NCI-H146 (cell line): ENCODE data around the gene POC1B.

Experiments
- DNase-seq: peaks from one replicate; lab custom pipeline; 2025; lab: John Stamatoyannopoulos, UW

Gene POC1B

DNA sequence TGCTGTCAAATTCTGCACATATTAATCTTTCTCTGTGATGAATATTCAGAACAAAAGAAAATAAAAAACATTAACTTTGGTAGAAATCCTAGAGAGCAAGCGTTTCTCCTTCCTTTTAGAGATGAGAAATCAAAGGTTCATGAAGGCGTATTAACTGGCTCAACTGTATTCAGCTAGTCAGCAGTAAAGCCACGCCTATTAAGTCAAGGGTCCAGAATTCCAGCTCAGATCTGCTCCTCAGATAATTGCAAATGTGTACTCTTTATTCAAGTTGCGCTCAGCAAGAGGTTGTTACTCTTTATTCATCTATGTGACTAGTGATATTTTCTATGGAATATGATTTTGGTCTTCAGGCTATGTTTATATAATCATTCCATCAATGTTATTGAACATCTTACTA, 13.1 kb upstream of the POC1B start:
- DNase-seq, result no peak

DNA sequence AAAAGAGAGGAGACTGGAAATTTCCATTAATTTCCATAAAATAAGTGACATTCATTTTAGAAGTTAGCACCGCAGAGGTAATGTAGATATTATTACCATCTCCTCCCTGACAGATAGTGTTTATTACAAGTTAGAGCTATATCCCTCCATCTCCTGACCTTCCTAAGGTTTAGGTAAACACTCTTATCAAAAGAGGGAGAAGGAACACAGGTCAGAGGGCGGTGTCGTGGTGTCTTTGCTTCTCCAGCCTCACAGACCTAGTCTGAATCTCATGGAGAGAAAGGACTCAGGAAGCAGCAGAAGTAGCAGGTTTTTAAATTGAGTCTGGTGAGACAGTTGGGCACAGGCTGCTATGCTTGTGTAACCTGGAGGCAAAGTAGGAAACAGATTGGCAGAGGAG, 11.5 kb upstream of the POC1B start:
- no peak for DNase-seq

DNA sequence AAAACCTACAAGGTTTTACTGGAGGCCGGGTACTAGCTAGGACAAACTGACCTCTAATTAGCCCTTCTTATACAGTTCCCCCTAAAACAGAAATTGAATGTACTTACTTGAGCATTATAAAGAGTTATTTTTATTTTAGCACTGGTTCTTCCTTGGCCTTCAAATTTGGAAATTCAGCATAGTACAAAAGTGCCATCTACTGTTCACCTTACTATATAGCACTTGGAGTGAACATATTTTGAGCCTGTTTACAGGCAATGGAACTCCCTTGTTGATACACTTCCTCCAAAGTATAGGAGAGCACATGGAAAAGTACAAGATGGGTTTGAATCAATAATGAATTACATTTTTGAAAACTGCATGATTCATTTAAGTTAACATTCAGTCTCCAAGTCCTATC, 3.9 kb upstream of the POC1B start:
- DNase-seq, result peak; percentile 31

DNA sequence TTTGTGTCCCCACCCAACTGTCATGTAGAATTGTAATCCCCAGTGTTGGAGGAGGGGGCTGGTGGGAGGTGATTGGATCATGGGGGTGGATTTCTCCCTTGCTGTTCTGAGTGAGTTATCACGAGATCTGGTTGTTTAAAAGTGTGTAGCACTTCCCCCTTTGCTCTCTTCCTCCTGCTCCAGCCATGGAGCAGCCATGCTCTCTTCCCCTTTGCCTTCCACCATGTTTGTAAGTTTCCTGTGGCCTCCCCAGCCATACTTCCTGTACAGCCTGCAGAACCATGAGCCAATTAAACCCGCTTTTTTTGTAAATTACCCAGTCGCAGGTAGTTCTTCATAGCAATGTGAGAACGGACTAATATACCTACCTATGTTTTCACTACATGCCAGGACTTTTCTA, 2.6 kb upstream of the POC1B start:
- DNase-seq, result no peak

DNA sequence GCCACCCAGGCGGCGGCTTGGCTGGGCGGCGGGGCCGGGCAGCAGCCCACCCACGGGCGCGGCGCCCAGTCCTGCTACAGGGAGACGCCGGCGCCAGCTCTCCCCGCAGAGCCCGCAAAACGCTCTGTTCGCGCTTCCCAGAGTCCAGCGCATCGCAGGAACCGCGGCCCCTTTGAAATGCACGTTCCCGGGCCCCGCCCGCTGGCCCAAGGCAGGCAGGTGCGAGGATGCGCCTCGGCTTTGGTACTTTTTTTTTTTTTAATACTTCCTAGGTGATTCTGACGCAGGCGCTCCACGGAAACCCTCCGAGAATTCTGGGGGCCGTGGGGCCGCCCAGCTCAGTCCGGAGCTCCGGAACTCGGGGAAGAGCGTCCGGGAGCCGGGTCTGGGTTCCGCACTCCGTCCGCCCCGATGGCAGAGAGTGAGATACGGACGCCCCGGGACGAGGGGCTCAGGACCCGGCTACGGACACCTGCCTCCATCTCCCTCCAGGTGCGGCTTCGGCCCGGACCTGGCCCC, 483 bp downstream of the POC1B start:
- peak; percentile 75 for DNase-seq

DNA sequence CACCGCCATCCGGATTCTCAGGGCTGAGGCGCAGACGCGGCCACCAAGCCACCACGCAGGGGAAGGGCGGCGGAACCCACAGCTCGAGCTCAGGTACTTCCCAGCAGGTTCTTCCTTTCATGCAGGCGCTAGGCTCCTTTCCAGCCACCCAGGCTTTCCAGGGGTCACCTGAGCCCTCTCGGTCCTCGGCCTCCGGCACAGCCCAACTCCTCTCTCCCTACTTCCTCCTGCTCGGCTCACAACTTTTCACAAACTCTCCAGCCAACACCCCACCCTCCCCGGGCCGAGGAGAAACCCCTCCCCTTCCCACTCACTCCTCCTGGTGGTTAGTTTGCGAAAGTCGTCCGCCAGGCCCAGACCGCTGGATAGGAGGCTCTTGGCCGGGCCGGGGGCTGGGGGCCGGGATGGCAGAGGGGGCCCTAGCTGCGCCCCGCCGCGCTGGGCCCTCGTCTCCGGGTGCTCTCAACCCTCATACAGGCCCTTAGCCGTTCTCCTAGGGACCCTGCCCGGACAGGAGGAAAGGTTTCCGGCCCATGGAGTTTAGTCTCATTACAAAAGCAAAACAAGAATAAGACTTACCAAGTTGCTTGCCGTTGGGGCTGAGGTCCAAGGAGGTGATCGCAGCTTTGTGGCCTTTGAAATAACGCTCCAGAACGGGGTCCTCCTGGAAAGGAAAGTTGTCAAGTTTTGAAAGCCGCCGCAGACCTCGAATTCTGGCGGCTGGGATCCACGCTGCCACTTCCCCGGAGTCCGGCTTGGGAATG, 1.1 kb downstream of the POC1B start, which contains the start of gene GALNT4:
TSS of gene GALNT4 (minus strand) at position 256 of the 764 bp plus-strand sequence. CDS start at position 9, 247 bp downstream.
- DNase-seq, result peak; percentile 65

DNA sequence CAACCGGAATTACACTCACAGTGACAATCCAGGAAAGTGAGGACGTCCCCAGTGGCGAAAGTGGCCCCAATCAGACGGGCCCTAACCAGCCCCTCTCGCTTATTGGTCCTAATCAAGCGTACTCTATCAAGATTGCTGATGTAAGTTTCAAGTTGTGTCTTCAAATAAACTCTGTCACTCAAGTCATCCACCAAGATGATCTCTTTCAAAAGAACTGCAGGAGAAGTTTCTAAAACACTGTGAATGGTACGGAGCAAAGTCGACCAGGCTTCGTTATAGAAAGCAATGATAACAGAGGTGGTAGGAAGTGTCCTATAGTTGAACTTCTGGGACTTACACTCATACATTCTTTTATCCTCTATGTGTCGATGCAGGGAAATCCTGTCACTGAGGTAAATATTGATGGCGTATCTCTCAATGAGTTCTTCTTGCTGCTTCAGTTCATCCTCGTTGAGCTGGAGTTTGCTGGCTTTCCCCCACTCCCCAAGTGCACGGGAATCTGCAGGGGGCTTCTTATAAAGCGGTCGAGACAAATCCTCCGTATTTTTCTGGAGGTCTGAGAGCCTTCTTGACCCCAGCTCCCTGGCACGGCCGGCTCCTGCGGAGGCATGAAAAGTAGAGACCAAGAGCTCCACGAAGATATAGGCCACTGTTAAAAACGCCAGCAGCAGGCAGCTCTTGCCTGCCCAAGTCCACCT, 1.9 kb downstream of the POC1B start:
- DNase-seq, result no peak

DNA sequence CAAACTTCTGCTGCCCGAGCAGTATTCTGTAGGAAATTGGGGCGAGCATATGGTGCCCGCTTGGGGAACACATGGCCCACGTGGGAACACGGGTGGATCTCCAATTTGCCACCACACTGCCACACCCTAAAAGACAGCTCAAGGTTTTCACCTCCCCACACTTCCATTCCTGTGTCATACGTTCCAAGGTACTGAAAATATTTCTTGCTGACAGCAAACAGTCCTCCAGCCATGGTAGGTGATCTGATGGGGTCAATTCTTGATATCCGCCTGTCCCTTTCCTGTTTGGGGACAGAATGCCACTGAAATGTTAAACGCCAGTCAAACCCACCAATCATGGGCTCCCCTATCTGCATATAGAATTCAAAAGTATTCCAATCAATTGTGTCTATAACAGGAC, 2.5 kb downstream of the POC1B start:
- no peak for DNase-seq

DNA sequence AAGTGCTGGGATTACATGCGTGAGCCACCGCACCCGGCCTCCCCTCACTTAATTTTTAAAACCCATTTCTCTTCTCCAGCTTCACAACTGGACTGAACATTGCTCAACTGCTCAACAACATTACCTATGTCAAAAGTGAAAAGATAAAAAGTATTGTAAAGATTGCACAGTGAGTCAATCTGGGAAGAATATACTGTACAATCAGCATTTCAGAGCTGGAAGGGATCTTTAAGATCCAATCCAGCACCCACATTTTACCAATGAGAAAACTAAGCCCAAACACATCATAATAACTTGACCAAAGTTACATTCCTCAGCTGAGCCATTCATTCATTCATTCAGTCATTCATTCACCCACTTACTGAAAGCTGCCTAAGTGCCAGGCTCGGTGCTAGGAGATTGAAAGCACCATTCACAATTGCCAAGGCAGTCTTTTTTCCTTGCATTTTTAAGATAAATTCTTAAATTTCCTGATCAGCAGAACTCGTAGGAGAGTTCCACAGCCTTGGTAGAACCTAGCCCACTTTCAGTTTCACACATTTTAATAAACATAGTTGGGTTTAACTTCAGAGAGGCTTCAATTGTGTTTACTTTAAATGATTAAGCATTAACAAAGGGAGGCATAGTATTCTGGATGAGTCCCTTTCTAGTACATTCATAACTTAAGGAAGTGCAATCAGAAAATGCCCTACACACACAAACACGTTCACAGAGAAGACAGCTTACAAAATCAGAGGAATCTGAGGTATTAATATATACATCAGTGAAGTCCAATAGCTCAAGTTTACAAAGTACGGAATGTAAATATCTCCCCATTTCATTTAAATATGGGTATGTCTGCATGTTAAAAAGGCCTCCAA, 4.3 kb downstream of the POC1B start:
- no peak for DNase-seq

DNA sequence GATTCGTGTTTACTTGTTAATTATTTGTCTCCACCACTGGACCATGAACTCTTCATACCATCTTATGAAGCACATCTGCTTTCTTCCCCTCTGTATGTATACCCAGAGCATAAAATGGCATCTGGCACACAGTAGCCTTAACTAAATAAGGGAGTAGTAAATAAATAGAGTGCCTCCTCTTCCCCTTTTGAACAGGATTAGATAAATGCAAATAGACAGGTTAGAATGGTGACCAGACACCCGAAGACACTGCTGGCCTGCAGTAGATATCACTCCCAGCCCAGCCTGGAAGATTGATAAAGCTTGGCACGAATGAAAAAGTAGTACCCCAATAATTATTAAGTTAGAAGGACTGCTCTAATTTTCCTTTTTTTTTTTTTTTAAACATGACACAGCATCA, 8.1 kb downstream of the POC1B start:
- no peak for DNase-seq

DNA sequence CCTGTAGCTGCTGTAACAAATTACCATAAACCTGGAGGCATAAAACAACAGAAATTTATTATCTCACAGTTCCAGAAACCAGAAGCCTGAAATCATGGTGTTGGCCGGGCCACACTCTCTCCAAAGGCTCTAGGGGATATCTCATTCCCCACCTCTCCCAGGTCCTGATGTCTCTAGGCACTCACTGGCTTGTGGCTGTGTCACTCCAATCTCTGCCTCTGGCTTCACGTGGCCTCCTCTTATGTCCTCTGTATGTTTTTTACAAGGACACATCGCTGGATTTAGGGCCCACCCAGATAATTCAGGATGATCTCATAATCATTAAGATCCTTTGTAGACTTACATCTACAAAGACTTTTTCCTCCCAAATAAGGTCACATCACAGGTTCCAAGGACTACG, 9.2 kb downstream of the POC1B start:
- no peak for DNase-seq

DNA sequence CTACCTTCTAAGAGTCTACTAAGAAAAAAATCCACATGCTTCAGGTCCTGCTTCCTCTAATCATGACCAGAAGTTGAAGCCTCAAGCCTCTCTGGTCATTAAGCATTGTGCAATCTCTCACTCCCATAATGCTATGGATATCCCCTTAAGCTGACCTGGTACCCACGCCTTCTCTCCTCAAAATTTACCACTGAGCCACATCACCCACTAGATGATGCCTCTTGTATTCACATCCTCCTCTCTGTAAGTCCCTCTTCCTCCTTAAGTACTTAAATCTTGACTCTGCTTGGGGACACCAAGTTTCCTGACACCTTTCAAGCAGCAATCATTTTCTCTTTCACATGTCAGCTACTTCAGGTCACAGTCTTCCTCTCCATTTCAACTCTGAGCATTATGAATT, 11.1 kb downstream of the POC1B start:
- DNase-seq, result no peak

DNA sequence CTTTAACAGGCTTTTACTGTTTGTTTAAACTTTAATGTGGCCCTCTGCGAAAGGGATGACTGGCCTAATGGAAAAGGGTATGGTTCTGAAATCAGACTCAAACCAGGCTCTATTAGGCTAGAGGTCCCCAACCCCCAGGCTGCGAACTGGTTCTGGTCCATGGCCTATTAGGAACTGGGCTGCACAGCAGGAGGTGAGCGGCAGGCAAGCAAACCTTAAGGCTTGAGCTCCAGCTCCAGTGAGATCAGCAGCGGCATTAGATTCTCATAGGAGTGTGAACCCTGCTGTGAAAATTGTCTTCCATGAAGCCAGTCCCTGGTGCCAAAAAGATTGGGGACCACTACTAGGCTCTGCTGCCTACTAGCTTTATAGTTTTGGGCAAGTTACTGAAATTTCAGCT, 12.3 kb downstream of the POC1B start:
- DNase-seq, result no peak

DNA sequence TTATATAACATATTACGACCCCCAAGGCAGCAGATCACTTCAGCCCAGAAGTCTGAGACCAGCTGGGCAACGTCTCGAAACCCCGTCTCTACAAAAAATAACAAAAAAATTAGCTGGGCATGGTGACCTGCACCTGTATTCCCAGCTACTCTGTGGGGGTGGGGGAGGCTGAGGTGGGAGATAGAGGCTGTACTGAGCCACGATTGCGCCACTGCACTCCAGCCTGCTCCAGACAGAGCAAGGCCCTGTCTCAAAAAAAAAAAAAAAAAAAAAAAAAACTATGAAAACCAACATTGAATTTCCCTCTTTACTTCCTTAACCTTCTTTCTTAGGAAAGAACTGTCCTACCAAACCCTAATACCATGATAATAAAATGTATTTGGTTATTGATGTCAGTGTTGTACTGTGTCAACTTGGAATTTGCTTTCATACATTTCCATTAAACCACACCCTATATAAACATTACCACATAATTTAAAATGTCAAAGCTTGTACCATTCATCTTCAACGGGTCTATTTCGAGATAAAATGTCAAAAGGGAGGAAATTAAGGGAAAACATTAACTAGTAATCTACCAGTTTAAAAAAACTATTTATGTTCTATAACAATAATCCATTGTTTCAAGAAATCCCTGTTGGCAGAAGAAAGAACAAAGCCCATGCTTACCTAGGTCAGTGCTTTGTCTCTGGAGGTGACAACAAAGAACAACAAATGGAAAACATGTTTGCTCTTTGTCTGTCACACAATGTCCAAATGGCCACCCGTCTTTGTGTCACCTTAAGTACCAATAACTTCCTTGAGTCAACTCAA, 18.6 kb downstream of the POC1B start:
- no peak for DNase-seq

DNA sequence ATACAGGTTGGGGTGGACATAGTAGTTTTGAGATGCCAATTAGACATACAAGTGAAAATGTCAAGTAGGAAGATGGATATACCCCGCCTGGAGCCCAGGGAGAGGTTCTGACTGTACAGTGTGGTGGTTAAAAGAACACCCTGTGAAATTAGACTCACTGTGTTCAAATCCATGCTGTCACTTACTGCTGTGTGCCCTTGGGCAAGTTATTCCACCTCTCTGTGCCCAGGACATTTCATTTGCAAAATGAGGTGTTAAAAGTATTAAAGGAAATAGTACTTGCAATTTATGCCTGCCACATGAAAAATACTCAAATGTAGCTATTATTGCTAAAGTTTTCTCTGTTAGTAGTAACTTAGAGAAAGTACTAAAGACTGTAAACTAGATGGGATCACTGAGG, 19.8 kb downstream of the POC1B start:
- no peak for DNase-seq

DNA sequence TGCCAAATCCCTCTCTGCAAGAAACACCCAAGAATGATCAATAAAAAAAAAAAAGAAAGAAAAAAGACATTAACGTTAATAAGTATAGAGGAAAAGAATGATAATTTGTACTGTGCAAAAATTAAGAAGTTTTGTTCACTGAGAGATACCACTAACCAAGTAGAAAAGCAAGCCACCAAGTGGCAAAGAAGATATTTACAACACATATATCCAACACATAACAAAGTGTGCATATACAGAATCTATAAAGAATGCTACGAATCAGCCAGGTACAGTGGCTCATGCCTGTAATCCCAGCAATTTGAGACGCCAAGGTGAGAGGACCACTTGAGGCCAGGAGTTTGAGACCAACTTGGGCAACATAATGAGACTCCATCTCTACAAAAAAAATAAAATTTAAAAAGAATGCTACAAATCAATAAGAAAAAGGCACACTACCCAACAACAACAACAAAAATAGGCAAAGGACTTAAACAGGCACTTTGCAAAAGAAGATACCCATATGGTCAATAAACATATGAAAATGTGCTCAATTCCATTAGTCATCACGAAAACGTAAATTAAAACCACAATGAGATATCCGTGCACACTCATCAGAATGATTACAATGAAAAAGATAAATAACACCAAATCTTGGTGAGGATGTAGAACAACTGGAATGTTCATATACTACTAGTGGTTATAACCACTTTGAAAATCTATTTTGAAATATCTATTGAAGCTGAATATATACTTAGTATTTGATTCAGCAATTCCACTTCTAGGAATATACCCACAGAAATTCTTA, 21.1 kb downstream of the POC1B start:
- no peak for DNase-seq

DNA sequence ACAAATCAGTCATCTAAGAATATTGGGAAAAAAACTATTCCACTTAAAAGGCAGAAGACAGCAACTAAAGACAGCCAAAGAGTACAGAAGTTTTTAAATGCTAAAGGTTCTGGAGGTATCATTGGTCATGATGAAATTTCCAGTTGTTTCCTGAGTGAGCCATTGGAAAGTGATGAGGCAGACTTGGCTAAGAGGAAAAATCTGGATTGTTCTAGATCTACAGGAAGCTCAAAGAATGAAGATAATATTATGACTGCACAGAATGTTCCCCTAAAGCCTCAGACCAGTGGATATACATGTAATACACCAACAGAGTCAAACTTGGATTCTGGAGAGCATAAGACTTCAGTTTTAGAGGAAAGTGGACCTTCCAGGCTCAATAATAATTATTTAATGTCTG, 24.1 kb downstream of the POC1B start:
- DNase-seq, result no peak

DNA sequence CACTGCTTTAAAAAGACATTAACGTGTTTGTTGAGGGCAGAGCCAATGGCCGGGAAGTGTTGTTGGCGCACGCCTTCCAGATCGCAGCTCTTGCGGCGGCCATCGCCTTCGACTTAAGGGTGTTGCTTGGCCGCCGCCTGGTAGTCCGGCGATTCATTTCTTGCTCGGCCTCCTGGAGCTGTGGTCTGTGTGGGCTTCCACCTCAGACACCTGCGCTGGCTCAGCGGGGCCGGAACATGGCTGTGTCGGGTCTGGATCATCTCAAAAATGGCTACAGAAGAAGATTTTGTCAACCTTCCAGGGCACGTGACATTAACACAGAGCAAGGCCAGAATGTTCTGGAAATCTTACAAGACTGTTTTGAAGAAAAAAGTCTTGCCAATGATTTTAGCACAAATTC, 26.0 kb downstream of the POC1B start:
- no peak for DNase-seq

DNA sequence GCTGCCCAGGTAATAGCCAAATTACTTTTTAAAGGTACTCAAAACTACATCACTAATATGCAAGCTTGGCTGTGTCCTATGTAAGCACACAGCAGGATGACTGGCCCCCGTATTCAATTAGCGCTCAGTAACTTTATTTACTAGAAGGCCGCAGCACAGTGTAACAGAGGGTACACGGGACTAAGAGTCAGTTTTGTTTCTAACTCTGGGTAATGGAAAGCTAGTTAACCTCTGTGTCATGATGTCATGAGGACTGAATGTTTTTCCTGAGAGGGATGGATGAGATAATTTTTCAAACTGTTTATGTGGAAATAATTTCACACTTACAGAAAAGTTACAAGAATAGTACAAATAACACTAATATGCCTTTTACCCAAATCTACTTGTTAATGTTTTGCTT, 28.4 kb downstream of the POC1B start:
- DNase-seq, result no peak

DNA sequence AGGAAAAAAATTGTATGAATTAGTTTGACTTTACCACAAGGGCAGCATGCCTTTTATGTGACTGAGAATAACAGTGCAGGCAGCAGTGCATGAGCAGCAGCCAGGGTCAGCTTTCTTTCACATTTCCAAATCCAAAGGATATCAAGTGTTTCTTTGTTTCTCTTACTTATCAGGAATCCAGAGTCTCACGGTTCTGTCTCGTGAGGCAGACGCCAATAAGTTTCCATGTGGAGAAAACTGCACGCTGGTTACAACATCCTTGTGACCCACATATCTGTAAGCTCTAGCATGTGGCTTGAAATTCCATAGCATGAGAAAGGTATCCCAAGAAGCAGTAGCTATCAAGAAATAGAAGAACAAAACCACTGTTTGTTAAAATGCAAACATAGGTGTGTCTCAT, 28.8 kb downstream of the POC1B start:
- DNase-seq, result no peak
